Bone marrow (tissue), 2 donors: ENCODE measurements around the gene KIRREL3.
"Not testable (repeated sequence)": the region's sequence is repeated elsewhere in the genome, so short reads cannot be mapped to it uniquely, and the experiment has no call there.

Source experiments
- DNase-seq, 2 donors: peaks; one replicate each; lab custom pipeline; 2025; lab: John Stamatoyannopoulos, UW

KIRREL3 gene

DNA sequence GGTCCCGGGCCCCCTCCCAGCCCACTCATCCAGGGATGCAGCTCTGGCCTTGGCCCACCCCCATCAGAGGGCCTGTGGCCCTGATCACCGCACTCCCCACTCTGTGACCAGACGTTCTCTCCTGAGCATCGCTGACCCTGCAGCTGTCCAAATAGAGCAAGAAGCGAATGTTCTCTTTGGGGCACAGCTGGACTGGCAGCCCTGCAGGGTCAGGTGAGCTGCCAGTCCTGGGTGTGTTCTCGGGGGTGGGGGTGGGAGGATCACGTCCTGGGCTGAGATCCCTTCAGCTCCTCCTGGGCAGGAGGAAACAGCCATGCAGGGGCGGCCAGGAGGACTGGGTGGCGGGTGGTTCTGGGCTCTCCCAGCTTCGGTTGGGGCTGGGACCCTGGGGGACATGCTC is 618.6 kb downstream of the KIRREL3 start:
- DNase-seq = not testable (repeated sequence)

GRCh38 chr11:126380909-126381308 is 619.7 kb downstream of the KIRREL3 start:
- DNase-seq = no peak

- DNase-seq = no peak
Measured at GRCh38 chr11:126378763-126379162, 621.8 kb downstream of the KIRREL3 start.

DNA sequence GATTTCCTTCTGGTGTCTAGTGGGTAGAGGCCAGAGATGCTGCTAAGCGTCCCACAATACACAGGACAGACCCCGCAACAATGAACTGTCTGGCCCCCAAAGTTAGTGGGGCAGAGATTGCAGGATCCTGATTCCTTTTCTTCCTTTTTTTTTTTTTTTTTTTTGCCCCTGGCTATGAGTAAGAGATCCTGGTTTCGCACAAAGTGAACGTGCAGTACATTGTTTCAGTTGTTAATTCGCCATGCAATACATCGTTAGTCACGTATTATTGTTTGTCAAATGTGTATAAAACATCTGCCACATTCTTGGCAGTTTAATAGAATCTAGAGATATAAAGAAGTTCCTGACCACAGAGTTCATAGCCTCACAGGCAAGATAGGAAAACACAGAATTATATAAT is 624.8 kb downstream of the KIRREL3 start:
- DNase-seq = no peak

DNA sequence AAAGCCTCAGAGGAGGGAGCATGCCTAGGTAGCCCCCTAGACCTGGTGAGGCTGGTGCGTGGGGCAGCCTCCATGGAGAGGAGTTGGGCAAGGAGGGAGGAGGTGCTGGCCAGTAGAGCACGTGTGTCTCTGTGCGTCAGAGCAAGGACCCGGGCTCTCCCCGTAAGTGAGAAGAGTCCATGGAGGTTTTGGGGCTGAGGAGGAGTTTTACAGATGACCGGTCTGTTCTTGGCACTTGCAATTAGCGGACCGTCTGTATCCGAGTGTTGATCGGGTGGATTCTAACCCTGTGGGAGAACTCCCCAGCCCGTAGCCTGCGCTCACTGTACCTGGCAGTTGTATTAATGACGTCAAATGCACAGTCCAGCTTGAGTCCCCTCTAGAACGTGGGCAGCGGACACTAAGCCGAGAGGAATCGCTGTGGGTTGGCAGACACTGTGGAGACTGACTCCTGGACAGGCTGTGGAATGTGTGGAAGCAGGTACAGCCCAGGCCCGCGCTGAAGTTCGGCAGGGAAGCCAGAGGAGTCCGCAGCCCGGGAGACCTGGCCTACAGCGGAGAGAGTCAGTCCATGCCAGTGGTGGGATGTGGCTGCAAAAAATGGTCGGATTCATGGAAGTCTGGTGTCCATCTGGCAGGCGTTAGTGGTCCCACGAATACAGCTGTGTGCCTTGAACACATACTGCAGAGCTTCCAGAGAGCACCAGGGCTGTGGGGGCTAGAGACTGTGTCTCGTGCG is 625.8 kb downstream of the KIRREL3 start:
- not testable (repeated sequence) for DNase-seq

GRCh38 chr11:126373389-126374066 is 627.0 kb downstream of the KIRREL3 start:
- DNase-seq = not testable (repeated sequence)
